RWPE1 (cell line): ENCODE data around the gene PIWIL1.

Experiments used
- CTCF ChIA-PET: fragments of 350-600 bp; sonication (Branson Sonifier 250); formaldehyde crosslinking; extraction: SDS; loops from one replicate; lab custom pipeline; 2021; lab: Yijun Ruan, JAX
- POLR2A ChIA-PET: fragments of 400-600 bp; formaldehyde crosslinking; extraction: SDS; loops from one replicate; lab custom pipeline; 2020; ENCODE audit warnings: antibody characterized with exemption; ENCODE audit not compliant: low non-redundant PET; lab: Yijun Ruan, JAX
- DNase-seq: peaks from one replicate; pipeline ENCODE4 v3.0.0; 2012; ENCODE audit warnings: low spot score
- H3K27ac ChIP-seq: fragments of 450-650 bp; 2 replicates; pipeline ENCODE4 v1.5.1; 2017
- CTCF ChIP-seq: fragments of 450-650 bp; conservative IDR thresholded peaks from 2 replicates; pipeline ENCODE4 v1.5.1; 2017; ENCODE audit warnings: low read depth, mild to moderate bottlenecking

Gene PIWIL1

DNA sequence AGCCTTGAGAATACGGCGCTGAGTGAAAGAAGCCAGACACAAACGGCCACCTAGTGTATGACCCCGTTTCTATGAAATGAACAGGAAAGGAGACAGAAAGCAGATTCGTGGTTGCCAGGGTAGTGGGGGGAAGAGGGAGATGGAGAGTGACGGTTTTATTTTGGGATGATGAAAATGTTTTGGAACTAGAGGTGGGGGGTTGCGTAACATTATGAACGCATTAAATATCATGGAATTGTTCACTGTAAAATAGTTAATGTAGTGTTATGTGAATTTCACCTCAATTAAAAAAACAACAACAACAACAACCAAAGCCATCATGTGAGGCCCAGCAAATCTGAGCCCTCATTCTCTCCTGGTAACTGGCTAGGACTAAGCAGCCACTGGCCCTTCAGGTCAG, 3.3 kb upstream of the PIWIL1 start:
- POLR2A ChIA-PET = no interaction called here
- CTCF ChIA-PET = interaction anchor here (1.1 to 1.5 kb wide), 2 partner anchors 15 to 18 kb away, joined by 3 read pairs; no protein-coding TSS in a partner anchor
- TF ChIP-seq CTCF = no peak
- no peak for DNase-seq
- H3K27ac ChIP-seq = no peak overlapping the region

DNA sequence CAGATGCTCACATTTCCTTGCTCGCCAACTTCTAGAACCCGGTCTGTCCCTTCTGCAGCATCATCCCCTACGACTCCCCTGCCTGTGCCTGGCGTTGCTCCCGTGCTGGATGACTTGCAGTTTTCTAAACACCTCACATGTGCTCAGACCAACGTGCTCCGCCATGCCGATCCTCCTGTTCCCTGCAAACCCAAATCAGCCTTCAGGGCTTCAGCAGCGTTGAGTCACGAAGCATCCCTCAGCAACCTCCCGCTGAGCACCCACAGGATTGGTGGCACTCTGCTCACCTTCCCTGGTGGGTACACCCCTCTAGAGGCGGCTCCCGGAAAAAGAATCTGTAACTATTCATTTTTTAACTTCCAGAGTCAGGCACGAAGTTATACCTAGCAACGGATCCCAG, 2.8 kb upstream of the PIWIL1 start:
- CTCF ChIA-PET = interaction anchor here (0.6 to 1.5 kb wide), 11 partner anchors 15 to 370 kb away, joined by 3 to 7 read pairs (median 4); no protein-coding TSS in a partner anchor
- H3K27ac ChIP-seq = no peak overlapping the region
- POLR2A ChIA-PET = no interaction called here
- peak; percentile 59 for DNase-seq
- no peak for TF ChIP-seq CTCF

- ChIA-PET POLR2A (no interaction called here), CTCF (interaction anchor here (0.6 to 1.6 kb wide), 15 partner anchors 24 to 369 kb away, joined by 3 to 7 read pairs (median 4); no protein-coding TSS in a partner anchor)
- H3K27ac ChIP-seq = no peak overlapping the region
- peak; percentile 38 for TF ChIP-seq CTCF
- DNase-seq = peak; percentile 52
Measured at GRCh38 chr12:130335517-130336392, 1.9 kb upstream of the PIWIL1 start.

DNA sequence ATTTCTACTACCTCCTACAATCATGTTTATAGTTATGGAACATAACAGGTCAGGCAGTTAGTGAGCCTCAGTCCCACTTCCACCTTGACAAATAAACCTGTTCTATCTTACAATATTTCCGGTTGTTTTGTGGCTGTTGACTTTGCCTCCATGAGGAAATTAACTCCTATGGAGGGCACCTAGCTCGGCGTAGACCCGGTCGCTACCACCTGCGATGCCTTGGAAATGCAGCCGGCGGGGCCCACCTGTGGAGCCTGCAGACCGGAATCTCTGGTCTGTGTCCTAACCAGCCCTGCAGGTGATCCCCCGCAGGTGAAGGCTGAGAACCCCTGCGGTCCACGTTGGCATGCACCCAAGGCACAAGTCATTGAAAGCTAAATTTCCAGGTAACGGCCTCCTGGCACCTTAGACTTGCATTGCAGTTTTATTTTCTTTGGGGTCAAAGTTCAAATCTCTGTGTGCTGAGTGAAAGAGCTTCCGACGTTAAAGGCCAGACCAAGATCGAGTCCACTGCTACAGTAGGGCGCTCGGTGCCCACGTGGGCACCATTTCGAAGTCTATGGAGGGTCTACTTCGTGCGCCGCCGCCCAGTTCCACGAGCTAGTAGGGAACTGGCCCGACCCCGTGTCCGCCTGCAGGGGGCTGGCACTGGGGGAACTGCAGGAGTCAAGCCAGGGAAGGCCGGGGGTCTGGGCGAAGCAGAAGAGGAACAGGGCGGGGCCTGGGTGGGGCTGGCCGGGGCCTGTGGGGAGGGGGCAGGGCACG, 782 bp upstream of the PIWIL1 start:
- no peak for DNase-seq
- no peak for TF ChIP-seq CTCF
- no peak overlapping the region for H3K27ac ChIP-seq
- CTCF ChIA-PET = interaction anchor here (0.6 to 1.6 kb wide), 5 partner anchors 56 to 1513 kb away, joined by 3 to 5 read pairs (median 5); partner anchors contain the start of gene SLC15A4
- POLR2A ChIA-PET = no interaction called here

DNA sequence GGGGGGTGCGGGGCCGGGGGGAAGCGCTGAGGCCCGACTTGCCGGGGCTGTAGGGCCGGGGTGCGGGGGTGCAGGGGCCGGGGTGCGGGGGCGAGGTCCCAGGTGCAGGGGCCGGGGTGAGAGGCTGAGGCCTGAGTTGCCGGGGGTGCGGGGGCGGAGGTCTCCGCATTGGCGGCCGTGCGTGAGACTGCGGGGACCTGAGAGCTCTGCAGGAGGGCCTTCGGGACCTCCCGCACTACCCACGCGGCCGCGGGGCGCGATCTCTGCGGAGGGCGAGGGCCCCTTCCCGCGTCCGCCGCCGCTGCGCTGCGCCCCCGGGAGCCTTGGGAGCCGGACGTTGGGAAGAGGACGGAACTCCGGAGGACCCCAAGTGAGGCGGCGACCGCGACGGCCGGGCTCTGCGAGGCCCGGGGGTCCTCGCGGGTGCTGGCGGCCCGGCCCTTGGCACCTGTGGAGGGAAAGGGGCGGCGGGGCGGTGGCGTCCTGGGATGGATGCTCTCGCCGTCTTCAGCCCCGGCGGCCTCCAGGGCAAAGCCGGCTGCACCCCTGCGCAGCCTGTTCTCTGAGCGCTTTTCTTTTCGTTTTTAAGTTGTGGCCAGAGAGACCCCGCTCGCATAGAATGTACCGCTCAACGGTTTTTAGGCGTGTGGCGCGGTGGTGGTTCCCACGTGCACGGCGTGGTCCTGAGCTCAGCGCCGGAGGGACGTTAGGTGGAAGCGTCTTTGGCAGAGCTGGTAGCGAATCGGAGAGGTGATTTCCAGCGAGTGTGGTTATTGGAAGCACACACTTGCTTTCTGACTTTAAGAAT, 1.3 kb downstream of the PIWIL1 start:
- no peak for DNase-seq
- no peak for TF ChIP-seq CTCF
- no peak overlapping the region for H3K27ac ChIP-seq
- POLR2A ChIA-PET = no interaction called here
- CTCF ChIA-PET = interaction anchor here (0.8 to 1.3 kb wide), 3 partner anchors 58 to 297 kb away, joined by 4 read pairs; no protein-coding TSS in a partner anchor
